GM12878 (cell line): ENCODE measurements around the gene SLC27A5. TPM values are rescaled to one million over a fixed set of nuclear protein-coding genes. Genes with fewer than 3 reads are reported as not detected.

Experiments
- BRCA1 ChIP-seq: IDR thresholded peaks from 2 replicates; pipeline ENCODE4 v1.6.1; 2011; ENCODE audit warnings: low read depth, low read length, improper control_type of control experiment
- CBX3 ChIP-seq: fragments of 200-600 bp; sonication (generic); IDR thresholded peaks from 2 replicates; pipeline ENCODE4 v1.6.1; 2016; ENCODE audit warnings: low read depth, borderline replicate concordance
- ESRRA ChIP-seq: IDR thresholded peaks from 2 replicates; pipeline ENCODE4 v1.6.1; 2012; ENCODE audit warnings: mild to moderate bottlenecking, low read length, improper control_type of control experiment
- GATAD2B ChIP-seq: fragments of 450-650 bp; conservative IDR thresholded peaks from 2 replicates; pipeline ENCODE4 v1.6.1; 2017; ENCODE audit warnings: low read depth, mild to moderate bottlenecking, moderate library complexity
- HDAC2 ChIP-seq: fragments of 200-600 bp; sonication (generic); IDR thresholded peaks from 2 replicates; pipeline ENCODE4 v1.6.1; 2017
- HDGF ChIP-seq: fragments of 450-650 bp; IDR thresholded peaks from 2 replicates; pipeline ENCODE4 v1.6.1; 2016; ENCODE audit warnings: antibody characterized with exemption
- JUND ChIP-seq: IDR thresholded peaks from 2 replicates; pipeline ENCODE4 v1.6.1; 2012; ENCODE audit warnings: low read depth, mild to moderate bottlenecking, low read length, improper control_type of control experiment, moderate library complexity
- LARP7 ChIP-seq: fragments of 450-650 bp; IDR thresholded peaks from 2 replicates; pipeline ENCODE4 v1.6.1; 2017; ENCODE audit warnings: mild to moderate bottlenecking
- MTA3 ChIP-seq: IDR thresholded peaks from 2 replicates; pipeline ENCODE4 v1.6.1; 2012; ENCODE audit warnings: low read length, inconsistent platforms, borderline replicate concordance
- MXI1 ChIP-seq: fragments of 150-350 bp; IDR thresholded peaks from 2 replicates; pipeline ENCODE4 v1.6.1; 2011; ENCODE audit warnings: low read depth, mild to moderate bottlenecking, inconsistent platforms, low read length, improper control_type of control experiment
- MYC ChIP-seq: IDR thresholded peaks from 2 replicates; pipeline ENCODE4 v1.6.1; 2011; ENCODE audit warnings: mild to moderate bottlenecking, low read length, moderate library complexity, inconsistent platforms; ENCODE audit not compliant: insufficient read depth, insufficient replicate concordance, insufficient read length, severe bottlenecking
- NBN ChIP-seq: fragments of 450-650 bp; IDR thresholded peaks from 2 replicates; pipeline ENCODE4 v1.6.1; 2016
- NFIC ChIP-seq: IDR thresholded peaks from 2 replicates; pipeline ENCODE4 v1.6.1; 2012; ENCODE audit warnings: low read depth, mild to moderate bottlenecking, inconsistent platforms, low read length, moderate library complexity
- NR2F1 ChIP-seq: fragments of 450-650 bp; conservative IDR thresholded peaks from 2 replicates; pipeline ENCODE4 v1.6.1; 2017; ENCODE audit warnings: mild to moderate bottlenecking
- PML ChIP-seq: IDR thresholded peaks from 2 replicates; pipeline ENCODE4 v1.6.1; 2012; ENCODE audit warnings: low read length, inconsistent platforms
- POLR2AphosphoS5 ChIP-seq: IDR thresholded peaks from 2 replicates; pipeline ENCODE4 v1.6.1; 2011; ENCODE audit warnings: mild to moderate bottlenecking, low read length, inconsistent platforms
- RAD51 ChIP-seq: fragments of 450-650 bp; IDR thresholded peaks from 2 replicates; pipeline ENCODE4 v1.6.1; 2016; ENCODE audit warnings: moderate library complexity, mild to moderate bottlenecking, inconsistent platforms
- RFX5 ChIP-seq: IDR thresholded peaks from 2 replicates; pipeline ENCODE4 v1.6.1; 2011; ENCODE audit warnings: low read depth, low read length, improper control_type of control experiment
- RUNX3 ChIP-seq: IDR thresholded peaks from 2 replicates; pipeline ENCODE4 v1.6.1; 2012; ENCODE audit warnings: low read length, inconsistent platforms
- SIN3A ChIP-seq: IDR thresholded peaks from 2 replicates; pipeline ENCODE4 v1.6.1; 2012; ENCODE audit warnings: low read depth, low read length, improper control_type of control experiment
- SMAD1 ChIP-seq: fragments of 450-650 bp; IDR thresholded peaks from 2 replicates; pipeline ENCODE4 v1.6.1; 2018; ENCODE audit warnings: mild to moderate bottlenecking, low read depth; ENCODE audit not compliant: partially characterized antibody
- SP1 ChIP-seq: IDR thresholded peaks from one replicate; pipeline ENCODE4 v1.6.1; 2011; ENCODE audit warnings: low read depth, low read length
- SREBF1 ChIP-seq: IDR thresholded peaks from 2 replicates; pipeline ENCODE4 v1.6.1; 2012; ENCODE audit warnings: mild to moderate bottlenecking, low read length
- SRF ChIP-seq, 2 experiments: IDR thresholded peaks; 2 replicates each; pipeline ENCODE4 v1.6.1; 2011; ENCODE audit warnings: low read depth in 2 of 2, low read length in 2 of 2, mild to moderate bottlenecking in 1 of 2, moderate library complexity in 1 of 2
- SUPT20H ChIP-seq: IDR thresholded peaks from 2 replicates; pipeline ENCODE4 v1.6.1; 2011; ENCODE audit warnings: low read depth, mild to moderate bottlenecking, low read length, moderate library complexity, borderline replicate concordance; ENCODE audit not compliant: control insufficient read depth
- polyA plus RNA-seq, 11 experiments: library from polyadenylated mRNA; depleted of rRNA in 4 of 11; unstranded in 6 of 11; stranded (reverse) in 5 of 11; fragments of >200 nt; fragmentation: Nextera tagmentation in 4 of 11; fragmentation: Illumina TruSeq in 1 of 11; extraction: Ambion mirVana in 4 of 11; extraction: Trizol in 1 of 11; gene quantifications; 1 replicate in 1 of 11; 2 replicates in 10 of 11; pipeline versions ENCODE4 v1.2.1 to v1.2.3, GENCODE V29; 2011 to 2016; ENCODE audit warnings: inconsistent platforms in 2 of 11, missing spikeins in 2 of 11, low read depth in 1 of 11
- total RNA-seq, 4 experiments: library from RNA; depleted of rRNA in 3 of 4; stranded (reverse); fragments of >200 nt in 3 of 4; fragmentation: Illumina TruSeq in 1 of 4; extraction: Trizol in 1 of 4; gene quantifications; 2 replicates each; pipeline versions ENCODE4 v1.2.1 to v1.2.3, GENCODE V29; 2013 to 2021
- TF ChIP-seq, protein P1 (sequence below): IDR thresholded peaks from 2 replicates; pipeline ENCODE4 v1.6.1; 2012; ENCODE audit warnings: low read depth, low read length, improper control_type of control experiment
- TF ChIP-seq, protein P2 (sequence below): IDR thresholded peaks from 2 replicates; pipeline ENCODE4 v1.6.1; 2011; ENCODE audit warnings: low read depth, mild to moderate bottlenecking, low read length, moderate library complexity, borderline replicate concordance; ENCODE audit errors: extremely low read depth
- TF ChIP-seq, protein P3 (sequence below): fragments of 450-650 bp; IDR thresholded peaks from 2 replicates; pipeline ENCODE4 v1.6.1; 2016; ENCODE audit warnings: mild to moderate bottlenecking, moderate library complexity, borderline replicate concordance
- TF ChIP-seq, protein P4 (sequence below): IDR thresholded peaks from 2 replicates; pipeline ENCODE4 v1.6.1; 2012; ENCODE audit warnings: low read depth, low read length, improper control_type of control experiment

Gene SLC27A5
- total and polyA plus RNA-seq, 10 of the 15 experiments (the other 5 are each of a cell fraction or from before 2014, with no cell fraction given): 21.2 to 127 (median 31.8) TPM

DNA sequence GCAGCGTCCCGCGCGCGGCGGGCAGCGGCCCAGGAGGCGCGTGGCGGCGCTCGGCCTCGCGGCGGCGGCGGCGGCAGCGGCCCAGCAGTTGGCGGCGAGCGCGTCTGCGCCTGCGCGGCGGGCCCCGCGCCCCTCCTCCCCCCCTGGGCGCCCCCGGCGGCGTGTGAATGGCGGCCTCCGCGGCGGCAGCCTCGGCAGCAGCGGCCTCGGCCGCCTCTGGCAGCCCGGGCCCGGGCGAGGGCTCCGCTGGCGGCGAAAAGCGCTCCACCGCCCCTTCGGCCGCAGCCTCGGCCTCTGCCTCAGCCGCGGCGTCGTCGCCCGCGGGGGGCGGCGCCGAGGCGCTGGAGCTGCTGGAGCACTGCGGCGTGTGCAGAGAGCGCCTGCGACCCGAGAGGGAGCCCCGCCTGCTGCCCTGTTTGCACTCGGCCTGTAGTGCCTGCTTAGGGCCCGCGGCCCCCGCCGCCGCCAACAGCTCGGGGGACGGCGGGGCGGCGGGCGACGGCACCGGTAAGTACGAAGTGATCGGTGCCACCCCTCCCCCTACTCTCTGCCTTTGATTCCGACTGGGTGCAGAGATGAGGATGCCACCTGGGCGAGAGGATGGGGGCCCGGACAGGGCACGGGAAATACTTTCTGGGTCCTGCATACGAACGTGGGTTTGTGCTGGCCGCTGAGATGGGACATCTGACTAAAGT, 32.9 kb upstream of the SLC27A5 start (continued):
- TF ChIP-seq HDAC2 (no peak), HDGF (no peak), NBN (no peak), BRCA1 (no peak), CBX3 (no peak), SREBF1 (no peak), ESRRA (no peak), SMAD1 (no peak), NFIC (no peak), POLR2AphosphoS5 (no peak), SIN3A (0 out of 2 replicates have a peak, but pooled peaks have one; percentile 13), RUNX3 (no peak), JUND (no peak), NR2F1 (0 out of 2 replicates have a peak, but pooled peaks have one; percentile 64), MTA3 (no peak), SP1 (no peak), RFX5 (no peak), SUPT20H (no peak), MXI1 (peak; percentile 59), RAD51 (no peak), GATAD2B (no peak), MYC (peak; percentile 9), PML (no peak), LARP7 (peak; percentile 76), SRF (IDR thresholded peaks at IDR 0.05; ENCODE audit: low read depth in 2 of 2, low read length in 2 of 2) (no peak)
- TF ChIP-seq, protein P1, sequence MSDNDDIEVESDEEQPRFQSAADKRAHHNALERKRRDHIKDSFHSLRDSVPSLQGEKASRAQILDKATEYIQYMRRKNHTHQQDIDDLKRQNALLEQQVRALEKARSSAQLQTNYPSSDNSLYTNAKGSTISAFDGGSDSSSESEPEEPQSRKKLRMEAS: no peak; the same call in 1 of the 2 replicates
- TF ChIP-seq, protein P2, sequence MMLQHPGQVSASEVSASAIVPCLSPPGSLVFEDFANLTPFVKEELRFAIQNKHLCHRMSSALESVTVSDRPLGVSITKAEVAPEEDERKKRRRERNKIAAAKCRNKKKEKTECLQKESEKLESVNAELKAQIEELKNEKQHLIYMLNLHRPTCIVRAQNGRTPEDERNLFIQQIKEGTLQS: no peak
- TF ChIP-seq, protein P3, sequence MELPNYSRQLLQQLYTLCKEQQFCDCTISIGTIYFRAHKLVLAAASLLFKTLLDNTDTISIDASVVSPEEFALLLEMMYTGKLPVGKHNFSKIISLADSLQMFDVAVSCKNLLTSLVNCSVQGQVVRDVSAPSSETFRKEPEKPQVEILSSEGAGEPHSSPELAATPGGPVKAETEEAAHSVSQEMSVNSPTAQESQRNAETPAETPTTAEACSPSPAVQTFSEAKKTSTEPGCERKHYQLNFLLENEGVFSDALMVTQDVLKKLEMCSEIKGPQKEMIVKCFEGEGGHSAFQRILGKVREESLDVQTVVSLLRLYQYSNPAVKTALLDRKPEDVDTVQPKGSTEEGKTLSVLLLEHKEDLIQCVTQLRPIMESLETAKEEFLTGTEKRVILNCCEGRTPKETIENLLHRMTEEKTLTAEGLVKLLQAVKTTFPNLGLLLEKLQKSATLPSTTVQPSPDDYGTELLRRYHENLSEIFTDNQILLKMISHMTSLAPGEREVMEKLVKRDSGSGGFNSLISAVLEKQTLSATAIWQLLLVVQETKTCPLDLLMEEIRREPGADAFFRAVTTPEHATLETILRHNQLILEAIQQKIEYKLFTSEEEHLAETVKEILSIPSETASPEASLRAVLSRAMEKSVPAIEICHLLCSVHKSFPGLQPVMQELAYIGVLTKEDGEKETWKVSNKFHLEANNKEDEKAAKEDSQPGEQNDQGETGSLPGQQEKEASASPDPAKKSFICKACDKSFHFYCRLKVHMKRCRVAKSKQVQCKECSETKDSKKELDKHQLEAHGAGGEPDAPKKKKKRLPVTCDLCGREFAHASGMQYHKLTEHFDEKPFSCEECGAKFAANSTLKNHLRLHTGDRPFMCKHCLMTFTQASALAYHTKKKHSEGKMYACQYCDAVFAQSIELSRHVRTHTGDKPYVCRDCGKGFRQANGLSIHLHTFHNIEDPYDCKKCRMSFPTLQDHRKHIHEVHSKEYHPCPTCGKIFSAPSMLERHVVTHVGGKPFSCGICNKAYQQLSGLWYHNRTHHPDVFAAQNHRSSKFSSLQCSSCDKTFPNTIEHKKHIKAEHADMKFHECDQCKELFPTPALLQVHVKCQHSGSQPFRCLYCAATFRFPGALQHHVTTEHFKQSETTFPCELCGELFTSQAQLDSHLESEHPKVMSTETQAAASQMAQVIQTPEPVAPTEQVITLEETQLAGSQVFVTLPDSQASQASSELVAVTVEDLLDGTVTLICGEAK: no peak
- TF ChIP-seq, protein P4, sequence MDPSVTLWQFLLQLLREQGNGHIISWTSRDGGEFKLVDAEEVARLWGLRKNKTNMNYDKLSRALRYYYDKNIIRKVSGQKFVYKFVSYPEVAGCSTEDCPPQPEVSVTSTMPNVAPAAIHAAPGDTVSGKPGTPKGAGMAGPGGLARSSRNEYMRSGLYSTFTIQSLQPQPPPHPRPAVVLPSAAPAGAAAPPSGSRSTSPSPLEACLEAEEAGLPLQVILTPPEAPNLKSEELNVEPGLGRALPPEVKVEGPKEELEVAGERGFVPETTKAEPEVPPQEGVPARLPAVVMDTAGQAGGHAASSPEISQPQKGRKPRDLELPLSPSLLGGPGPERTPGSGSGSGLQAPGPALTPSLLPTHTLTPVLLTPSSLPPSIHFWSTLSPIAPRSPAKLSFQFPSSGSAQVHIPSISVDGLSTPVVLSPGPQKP: no peak
